ENCODE results near the gene DNHD1.

The DNHD1 gene

GRCh38 chr11:6523253-6523652 lies 26.2 kb downstream of the DNHD1 start:
- H3K23ac ChIP-seq (ENCODE audit: low read length), result no peak overlapping the region
- no peak overlapping the region for H3K4me3 ChIP-seq (ENCODE audit: low read depth, low read length)
- peaks cover 3 to 4% of the 10 kb centered on the region in 2 experiments for H3K36me3 ChIP-seq (ENCODE audit: control insufficient read depth in 1 of 2, insufficient read depth in 2 of 2, low read length in 2 of 2)
- no peak overlapping the region for H3K14ac ChIP-seq (ENCODE audit: low read length)
- no peak overlapping the region for H3K4ac ChIP-seq (ENCODE audit: low read depth, low read length)
- no peaks in the 10 kb centered on the region for H3K9me3 ChIP-seq (ENCODE audit: insufficient read depth, low read depth, low read length)
- H2AK5ac ChIP-seq (ENCODE audit: low read length), result no peak overlapping the region
- peak; percentile 8 to 70 for DNase-seq
- no peak overlapping the region for H3K4me2 ChIP-seq (ENCODE audit: low read length)
- H3K27ac ChIP-seq (ENCODE audit: low read depth, low read length), result no peak overlapping the region
- no peak overlapping the region for H3K18ac ChIP-seq (ENCODE audit: low read length)
- H3K4me1 ChIP-seq (ENCODE audit: control insufficient read depth in 1 of 2, insufficient read depth in 2 of 2, low read length in 2 of 2), result peaks cover 0 to 4% of the 10 kb centered on the region in 2 experiments
- H3K27me3 ChIP-seq (ENCODE audit: insufficient read depth, low read length), result no peaks in the 10 kb centered on the region
- H4K12ac ChIP-seq (ENCODE audit: low read depth, low read length), result no peak overlapping the region
- H2AFZ ChIP-seq (ENCODE audit: insufficient read depth, low read length, poor library complexity), result no peak overlapping the region
- no peak overlapping the region for H4K91ac ChIP-seq (ENCODE audit: low read depth, low read length)
- no peak overlapping the region for H2BK5ac ChIP-seq (ENCODE audit: low read depth, low read length, poor library complexity)
- no CpG with 5 or more reads among the region's 1 CpG for WGBS (ENCODE audit: extremely low coverage, insufficient coverage, insufficient read length)
- no peak overlapping the region for H2BK12ac ChIP-seq (ENCODE audit: low read length)
- H3K79me1 ChIP-seq (ENCODE audit: low read length), result no peaks in the 10 kb centered on the region
- no peak overlapping the region for H4K8ac ChIP-seq (ENCODE audit: low read depth, low read length)
- H2BK120ac ChIP-seq (ENCODE audit: insufficient read depth, low read length, poor library complexity), result no peak overlapping the region
- H3K79me2 ChIP-seq (ENCODE audit: control insufficient read depth, insufficient read depth, low read length, poor library complexity), result no peaks in the 10 kb centered on the region
- H3K9ac ChIP-seq (ENCODE audit: low read length), result no peak overlapping the region

DNA sequence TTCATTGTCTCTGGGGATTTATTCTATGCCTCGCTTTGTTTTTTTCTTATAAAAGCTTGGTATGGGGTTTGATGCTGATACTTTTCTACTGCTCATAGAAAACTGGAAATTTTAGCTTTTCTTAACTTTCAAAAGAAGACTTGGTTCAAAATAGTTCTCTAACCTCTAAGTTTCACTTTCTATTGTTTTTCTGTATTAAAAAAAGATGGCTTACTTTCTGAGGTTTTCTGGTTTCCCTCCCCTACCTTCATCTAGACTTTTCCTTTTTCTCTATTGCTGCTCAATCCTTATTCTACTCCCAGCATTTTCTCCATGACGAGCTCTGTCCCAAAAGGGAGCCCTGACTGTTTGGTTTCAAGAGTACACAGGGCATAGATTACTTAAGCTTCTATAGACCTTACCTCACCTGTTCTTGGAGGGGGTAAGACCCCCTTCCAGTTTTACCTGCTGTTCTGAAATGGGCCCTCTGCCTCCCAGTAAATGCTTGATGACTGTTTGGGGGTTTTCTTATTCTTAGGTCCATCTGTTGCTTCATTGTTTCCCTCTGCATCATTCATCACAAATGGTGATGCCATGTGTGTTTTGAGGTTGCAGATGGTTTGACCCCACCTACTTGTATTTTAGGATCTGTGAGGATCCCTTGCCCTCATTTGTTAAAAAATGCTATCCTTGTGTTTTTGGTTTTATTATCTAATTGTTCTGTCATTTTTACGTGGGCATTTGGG lies 29.5 kb downstream of the DNHD1 start:
- Histone ChIP-seq H3K4me2 (ENCODE audit: low read length) (no peak overlapping the region), H3K4ac (ENCODE audit: low read depth, low read length) (no peak overlapping the region), H3K9ac (ENCODE audit: low read length) (no peak overlapping the region), H4K12ac (ENCODE audit: low read depth, low read length) (no peak overlapping the region), H2AK5ac (ENCODE audit: low read length) (no peak overlapping the region), H3K79me1 (ENCODE audit: low read length) (no peaks in the 10 kb centered on the region), H3K9me3 (ENCODE audit: insufficient read depth, low read depth, low read length) (no peaks in the 10 kb centered on the region), H2AFZ (ENCODE audit: insufficient read depth, low read length, poor library complexity) (no peak overlapping the region), H3K4me1 (ENCODE audit: control insufficient read depth in 1 of 2, insufficient read depth in 2 of 2, low read length in 2 of 2) (no peaks in the 10 kb centered on the region), H3K27ac (ENCODE audit: low read depth, low read length) (no peak overlapping the region), H3K14ac (ENCODE audit: low read length) (no peak overlapping the region), H3K18ac (ENCODE audit: low read length) (no peak overlapping the region), H2BK12ac (ENCODE audit: low read length) (no peak overlapping the region), H2BK120ac (ENCODE audit: insufficient read depth, low read length, poor library complexity) (no peak overlapping the region), H3K23ac (ENCODE audit: low read length) (no peak overlapping the region), H4K8ac (ENCODE audit: low read depth, low read length) (no peak overlapping the region), H2BK5ac (ENCODE audit: low read depth, low read length, poor library complexity) (no peak overlapping the region), H4K91ac (ENCODE audit: low read depth, low read length) (no peak overlapping the region), H3K79me2 (ENCODE audit: control insufficient read depth, insufficient read depth, low read length, poor library complexity) (no peaks in the 10 kb centered on the region), H3K27me3 (ENCODE audit: insufficient read depth, low read length) (no peaks in the 10 kb centered on the region), H3K4me3 (ENCODE audit: low read depth, low read length) (no peak overlapping the region), H3K36me3 (ENCODE audit: control insufficient read depth in 1 of 2, insufficient read depth in 2 of 2, low read length in 2 of 2) (peaks cover 8 to 12% of the 10 kb centered on the region in 2 experiments)
- no CpG with 5 or more reads among the region's 3 CpGs for WGBS (ENCODE audit: extremely low coverage, insufficient coverage, insufficient read length)
- no peak for DNase-seq

- H3K4me2 ChIP-seq (ENCODE audit: low read length), result no peak overlapping the region
- no peaks in the 10 kb centered on the region for H3K9me3 ChIP-seq (ENCODE audit: insufficient read depth, low read depth, low read length)
- no peak overlapping the region for H2BK12ac ChIP-seq (ENCODE audit: low read length)
- H3K27me3 ChIP-seq (ENCODE audit: insufficient read depth, low read length), result no peaks in the 10 kb centered on the region
- no peaks in the 10 kb centered on the region for H3K4me1 ChIP-seq (ENCODE audit: control insufficient read depth in 1 of 2, insufficient read depth in 2 of 2, low read length in 2 of 2)
- no peaks in the 10 kb centered on the region for H3K79me2 ChIP-seq (ENCODE audit: control insufficient read depth, insufficient read depth, low read length, poor library complexity)
- no peaks in the 10 kb centered on the region for H3K79me1 ChIP-seq (ENCODE audit: low read length)
- peaks cover 13 to 18% of the 10 kb centered on the region in 2 experiments for H3K36me3 ChIP-seq (ENCODE audit: control insufficient read depth in 1 of 2, insufficient read depth in 2 of 2, low read length in 2 of 2)
- WGBS (ENCODE audit: extremely low coverage, insufficient coverage, insufficient read length), result no CpG with 5 or more reads among the region's 2 CpGs
- no peak overlapping the region for H3K4me3 ChIP-seq (ENCODE audit: low read depth, low read length)
- H2BK5ac ChIP-seq (ENCODE audit: low read depth, low read length, poor library complexity), result no peak overlapping the region
- DNase-seq, result no peak
- no peak overlapping the region for H3K9ac ChIP-seq (ENCODE audit: low read length)
- no peak overlapping the region for H2AFZ ChIP-seq (ENCODE audit: insufficient read depth, low read length, poor library complexity)
- H3K14ac ChIP-seq (ENCODE audit: low read length), result no peak overlapping the region
- no peak overlapping the region for H4K8ac ChIP-seq (ENCODE audit: low read depth, low read length)
- no peak overlapping the region for H2BK120ac ChIP-seq (ENCODE audit: insufficient read depth, low read length, poor library complexity)
- no peak overlapping the region for H3K27ac ChIP-seq (ENCODE audit: low read depth, low read length)
- H2AK5ac ChIP-seq (ENCODE audit: low read length), result no peak overlapping the region
- no peak overlapping the region for H4K12ac ChIP-seq (ENCODE audit: low read depth, low read length)
- no peak overlapping the region for H3K4ac ChIP-seq (ENCODE audit: low read depth, low read length)
- H3K23ac ChIP-seq (ENCODE audit: low read length), result no peak overlapping the region
- no peak overlapping the region for H3K18ac ChIP-seq (ENCODE audit: low read length)
- H4K91ac ChIP-seq (ENCODE audit: low read depth, low read length), result no peak overlapping the region
These were observed 32.2 kb downstream of the DNHD1 start for GRCh38 chr11:6529266-6529665.

GRCh38 chr11:6530848-6531247 lies 33.8 kb downstream of the DNHD1 start:
- no peak overlapping the region for H2AFZ ChIP-seq (ENCODE audit: insufficient read depth, low read length, poor library complexity)
- no CpG with 5 or more reads among the region's 2 CpGs for WGBS (ENCODE audit: extremely low coverage, insufficient coverage, insufficient read length)
- DNase-seq, result no peak
- H3K14ac ChIP-seq (ENCODE audit: low read length), result no peak overlapping the region
- H2AK5ac ChIP-seq (ENCODE audit: low read length), result no peak overlapping the region
- H4K8ac ChIP-seq (ENCODE audit: low read depth, low read length), result no peak overlapping the region
- no peak overlapping the region for H3K4me3 ChIP-seq (ENCODE audit: low read depth, low read length)
- H3K9me3 ChIP-seq (ENCODE audit: insufficient read depth, low read depth, low read length), result no peaks in the 10 kb centered on the region
- no peak overlapping the region for H2BK5ac ChIP-seq (ENCODE audit: low read depth, low read length, poor library complexity)
- H3K4me1 ChIP-seq (ENCODE audit: control insufficient read depth in 1 of 2, insufficient read depth in 2 of 2, low read length in 2 of 2), result no peaks in the 10 kb centered on the region
- H3K4me2 ChIP-seq (ENCODE audit: low read length), result no peak overlapping the region
- no peak overlapping the region for H2BK12ac ChIP-seq (ENCODE audit: low read length)
- H3K9ac ChIP-seq (ENCODE audit: low read length), result no peak overlapping the region
- no peak overlapping the region for H3K23ac ChIP-seq (ENCODE audit: low read length)
- H3K79me2 ChIP-seq (ENCODE audit: control insufficient read depth, insufficient read depth, low read length, poor library complexity), result no peaks in the 10 kb centered on the region
- H3K27me3 ChIP-seq (ENCODE audit: insufficient read depth, low read length), result no peaks in the 10 kb centered on the region
- no peaks in the 10 kb centered on the region for H3K79me1 ChIP-seq (ENCODE audit: low read length)
- no peak overlapping the region for H2BK120ac ChIP-seq (ENCODE audit: insufficient read depth, low read length, poor library complexity)
- no peak overlapping the region for H3K18ac ChIP-seq (ENCODE audit: low read length)
- H3K4ac ChIP-seq (ENCODE audit: low read depth, low read length), result no peak overlapping the region
- no peak overlapping the region for H4K91ac ChIP-seq (ENCODE audit: low read depth, low read length)
- no peak overlapping the region for H4K12ac ChIP-seq (ENCODE audit: low read depth, low read length)
- H3K27ac ChIP-seq (ENCODE audit: low read depth, low read length), result no peak overlapping the region
- peaks cover 13 to 18% of the 10 kb centered on the region in 2 experiments for H3K36me3 ChIP-seq (ENCODE audit: control insufficient read depth in 1 of 2, insufficient read depth in 2 of 2, low read length in 2 of 2)

Data from trophoblast cell (in vitro differentiated cells and primary cell).